Cardiac fibroblast (primary cell): Measurements from ENCODE around the gene BTBD17.
"Not testable (repeated sequence)": the region's sequence is repeated elsewhere in the genome, so short reads cannot be mapped to it uniquely, and the experiment has no call there.

Experiments used
- DNase-seq, 2 donors: peaks; one replicate each; pipeline versions ENCODE4 v3.0.0 to v3.0.0-alpha.2; 2010; ENCODE audit warnings: low read depth in 2 of 2
- H3K4me3 ChIP-seq, 2 donors: replicated peaks in 1 of 2; 1 replicate in 1 of 2; 2 replicates in 1 of 2; pipeline ENCODE4 v1.5.1; 2011; ENCODE audit warnings: low read depth in 2 of 2, low read length in 2 of 2, mild to moderate bottlenecking in 2 of 2, moderate library complexity in 1 of 2
- TF ChIP-seq, protein P1 (sequence below): IDR thresholded peaks from one replicate; pipeline ENCODE4 v1.5.1; 2011; ENCODE audit warnings: low read depth, mild to moderate bottlenecking, low read length, inconsistent platforms

The BTBD17 gene, protein sequence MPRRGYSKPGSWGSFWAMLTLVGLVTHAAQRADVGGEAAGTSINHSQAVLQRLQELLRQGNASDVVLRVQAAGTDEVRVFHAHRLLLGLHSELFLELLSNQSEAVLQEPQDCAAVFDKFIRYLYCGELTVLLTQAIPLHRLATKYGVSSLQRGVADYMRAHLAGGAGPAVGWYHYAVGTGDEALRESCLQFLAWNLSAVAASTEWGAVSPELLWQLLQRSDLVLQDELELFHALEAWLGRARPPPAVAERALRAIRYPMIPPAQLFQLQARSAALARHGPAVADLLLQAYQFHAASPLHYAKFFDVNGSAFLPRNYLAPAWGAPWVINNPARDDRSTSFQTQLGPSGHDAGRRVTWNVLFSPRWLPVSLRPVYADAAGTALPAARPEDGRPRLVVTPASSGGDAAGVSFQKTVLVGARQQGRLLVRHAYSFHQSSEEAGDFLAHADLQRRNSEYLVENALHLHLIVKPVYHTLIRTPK

DNA sequence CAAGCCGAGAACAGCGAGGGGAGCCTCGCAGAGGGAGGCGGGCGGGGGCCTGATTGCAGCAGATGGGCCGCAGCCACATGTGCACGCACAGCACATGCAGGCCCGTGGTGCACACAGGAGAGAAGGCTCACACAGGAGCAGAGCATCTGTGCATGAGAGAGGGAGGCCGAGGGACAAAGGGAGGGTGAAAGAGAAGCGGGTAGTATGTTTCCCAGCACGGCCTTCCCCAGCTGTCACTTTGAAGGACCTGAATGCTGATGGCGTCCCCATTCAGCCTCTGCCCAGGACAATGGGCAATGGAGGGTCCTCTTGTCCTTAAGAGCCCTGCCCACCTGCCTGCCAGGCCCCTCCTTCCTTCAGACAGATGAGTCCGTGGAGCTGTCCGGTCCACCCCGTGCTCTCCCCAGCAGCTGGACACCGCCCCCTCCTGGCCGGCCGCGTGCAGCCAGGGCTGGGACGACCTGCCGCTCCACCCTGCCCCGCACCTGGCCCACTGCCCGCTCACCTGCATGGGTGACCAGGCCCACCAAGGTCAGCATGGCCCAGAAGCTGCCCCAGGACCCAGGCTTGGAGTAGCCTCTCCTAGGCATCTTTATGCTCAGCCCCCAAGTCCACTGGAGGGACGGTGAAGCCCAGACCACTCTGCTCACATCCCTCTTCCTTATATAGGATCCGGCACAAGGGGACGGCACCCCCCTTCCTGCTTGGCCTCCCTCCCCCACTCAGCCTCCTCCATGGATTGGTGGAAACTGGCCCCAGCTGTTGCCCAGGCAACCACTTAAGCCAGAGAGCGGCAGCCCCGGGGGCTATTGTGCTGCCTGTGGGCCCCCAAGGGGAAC is at the start of gene BTBD17:
TSS of gene BTBD17 (minus strand) at position 639 of the 839 bp plus-strand sequence. CDS start at position 590, 49 bp downstream.
- TF ChIP-seq, protein P1, sequence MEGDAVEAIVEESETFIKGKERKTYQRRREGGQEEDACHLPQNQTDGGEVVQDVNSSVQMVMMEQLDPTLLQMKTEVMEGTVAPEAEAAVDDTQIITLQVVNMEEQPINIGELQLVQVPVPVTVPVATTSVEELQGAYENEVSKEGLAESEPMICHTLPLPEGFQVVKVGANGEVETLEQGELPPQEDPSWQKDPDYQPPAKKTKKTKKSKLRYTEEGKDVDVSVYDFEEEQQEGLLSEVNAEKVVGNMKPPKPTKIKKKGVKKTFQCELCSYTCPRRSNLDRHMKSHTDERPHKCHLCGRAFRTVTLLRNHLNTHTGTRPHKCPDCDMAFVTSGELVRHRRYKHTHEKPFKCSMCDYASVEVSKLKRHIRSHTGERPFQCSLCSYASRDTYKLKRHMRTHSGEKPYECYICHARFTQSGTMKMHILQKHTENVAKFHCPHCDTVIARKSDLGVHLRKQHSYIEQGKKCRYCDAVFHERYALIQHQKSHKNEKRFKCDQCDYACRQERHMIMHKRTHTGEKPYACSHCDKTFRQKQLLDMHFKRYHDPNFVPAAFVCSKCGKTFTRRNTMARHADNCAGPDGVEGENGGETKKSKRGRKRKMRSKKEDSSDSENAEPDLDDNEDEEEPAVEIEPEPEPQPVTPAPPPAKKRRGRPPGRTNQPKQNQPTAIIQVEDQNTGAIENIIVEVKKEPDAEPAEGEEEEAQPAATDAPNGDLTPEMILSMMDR, result peak; percentile 60
- H3K4me3 ChIP-seq, result no peak within 1 kb of the TSS
- DNase-seq, result peak; percentile 38 to 49

DNA sequence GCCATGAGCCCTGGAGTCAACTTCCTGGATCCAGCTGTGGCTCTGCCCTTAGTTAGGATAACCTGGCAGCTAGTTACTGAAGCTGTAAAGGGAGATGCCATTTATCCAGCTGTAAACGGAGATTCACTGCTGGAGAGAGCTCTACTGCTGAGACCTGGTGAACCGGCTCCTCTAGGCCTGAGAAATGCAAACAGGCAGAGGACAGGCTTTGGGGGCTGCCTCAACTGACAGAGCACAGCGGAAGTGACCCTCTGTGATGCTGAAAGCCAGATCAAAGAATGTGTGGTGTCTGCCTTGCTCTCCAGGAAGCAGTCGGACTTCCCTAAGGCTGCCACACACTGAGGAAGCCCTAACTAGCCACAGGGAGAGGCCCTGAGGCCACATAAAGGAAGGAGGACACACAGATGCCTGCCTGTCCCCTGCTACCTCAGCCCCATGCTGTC is 48.4 kb upstream of the BTBD17 start:
- no peak overlapping the region for H3K4me3 ChIP-seq
- no peak for DNase-seq
- TF ChIP-seq, protein P1, result no peak

DNA sequence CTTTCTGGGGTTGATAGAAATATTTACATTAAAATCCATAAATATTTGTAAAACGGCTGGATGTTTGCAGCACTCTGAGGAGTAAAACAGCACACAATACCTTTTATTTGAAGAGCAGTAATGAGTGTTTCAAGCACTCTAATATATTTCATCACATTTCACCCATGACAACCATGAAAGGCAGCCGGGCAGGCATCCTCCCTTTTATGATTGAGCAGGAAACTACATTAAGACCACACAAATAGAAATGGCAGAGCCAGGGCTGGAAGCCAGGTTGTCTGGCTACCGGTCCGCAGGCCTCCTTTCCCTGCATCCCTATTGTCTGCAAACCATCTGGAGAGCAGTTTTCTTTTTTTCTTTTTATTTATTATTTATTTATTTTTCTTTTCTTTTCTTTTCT is 47.1 kb upstream of the BTBD17 start:
- no peak for DNase-seq
- TF ChIP-seq, protein P1, result no peak
- H3K4me3 ChIP-seq, result no peak overlapping the region

DNA sequence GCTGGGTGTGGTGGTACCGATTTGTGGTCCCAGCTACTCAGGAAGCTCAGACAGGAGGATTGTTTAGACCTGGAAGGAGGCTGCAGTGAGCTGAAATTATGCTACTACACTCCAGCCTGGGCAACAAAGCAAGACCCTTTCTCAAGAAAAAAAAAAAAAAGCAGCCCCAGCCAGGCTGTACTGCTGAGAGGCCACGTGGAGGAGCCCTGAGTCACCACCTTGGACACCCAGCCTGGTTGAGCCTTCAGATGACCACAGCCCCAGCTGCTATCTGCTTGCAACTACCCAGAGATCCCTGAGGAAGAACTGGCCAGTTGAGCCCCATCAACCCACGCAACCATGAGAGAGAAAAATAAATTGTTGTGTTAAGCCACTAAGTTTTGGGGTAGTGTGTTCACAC is 46.6 kb upstream of the BTBD17 start:
- TF ChIP-seq, protein P1, result no peak
- DNase-seq, result peak; percentile 24 to 66
- no peak overlapping the region for H3K4me3 ChIP-seq

DNA sequence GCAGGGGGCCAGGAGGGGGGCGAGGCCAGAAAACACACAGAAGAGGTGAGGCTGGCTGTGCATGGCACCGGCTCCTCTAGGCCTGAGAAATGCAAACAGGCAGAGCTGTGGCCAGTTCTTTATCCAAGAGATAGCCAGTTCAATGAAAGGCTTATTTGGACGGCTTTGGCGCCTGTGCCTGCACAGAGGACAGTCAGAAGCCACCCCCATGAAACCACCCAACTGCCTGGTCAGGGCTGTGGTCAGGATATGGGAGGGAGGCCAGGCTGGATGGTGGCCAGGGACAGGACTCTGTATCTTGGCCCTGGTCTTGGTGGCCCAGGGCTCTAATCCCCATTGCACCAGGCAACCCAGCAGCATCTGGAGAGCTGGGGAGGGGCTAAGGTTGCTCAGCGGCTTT is 45.7 kb upstream of the BTBD17 start:
- TF ChIP-seq, protein P1, result no peak
- H3K4me3 ChIP-seq, result no peak overlapping the region
- no peak for DNase-seq

DNA sequence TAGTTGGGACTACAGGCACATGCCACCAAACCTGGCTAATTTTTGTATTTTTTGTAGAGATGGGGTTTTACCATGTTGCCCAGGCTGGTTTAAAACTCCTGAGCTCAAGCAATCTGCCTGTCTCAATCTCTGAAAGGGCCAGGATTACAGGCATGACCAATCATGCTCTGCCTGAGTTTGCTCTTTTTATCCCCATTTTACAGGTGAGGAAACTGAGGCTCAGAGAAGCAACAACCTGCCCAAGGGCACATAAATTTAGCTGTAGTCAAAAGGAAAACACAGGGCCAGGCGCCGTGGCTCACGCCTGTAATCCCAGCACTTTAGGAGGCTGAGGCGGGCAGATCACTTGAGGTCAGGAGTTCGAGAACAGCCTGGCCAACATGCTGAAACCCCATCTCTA is 43.6 kb upstream of the BTBD17 start:
- DNase-seq, H3K4me3 ChIP-seq: not testable (repeated sequence)

DNA sequence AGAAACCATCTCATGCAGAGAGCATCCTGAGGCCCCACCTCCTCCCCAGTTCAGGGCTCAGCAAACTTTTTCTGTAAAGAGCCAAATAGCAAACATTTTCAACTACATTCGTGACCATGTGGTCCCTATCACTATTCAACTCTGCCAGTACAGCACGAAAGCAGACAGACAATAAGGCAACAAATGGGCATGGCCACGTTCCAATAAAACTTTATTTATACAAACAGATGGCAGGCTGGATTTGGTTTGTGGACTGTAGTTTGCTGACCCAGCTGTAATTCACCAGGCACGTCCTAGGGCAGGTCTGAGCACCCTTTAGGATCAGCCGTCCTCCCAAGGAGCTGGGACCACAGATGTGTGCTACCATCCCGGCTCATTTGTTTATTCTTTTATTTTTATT is 43.1 kb upstream of the BTBD17 start:
- DNase-seq, result no peak
- TF ChIP-seq, protein P1, result no peak
- no peak overlapping the region for H3K4me3 ChIP-seq
